ENCODE measurements around the gene EML4.
"Not testable (repeated sequence)": the region's sequence is repeated elsewhere in the genome, so short reads cannot be mapped to it uniquely, and the experiment has no call there.

The EML4 gene

DNA sequence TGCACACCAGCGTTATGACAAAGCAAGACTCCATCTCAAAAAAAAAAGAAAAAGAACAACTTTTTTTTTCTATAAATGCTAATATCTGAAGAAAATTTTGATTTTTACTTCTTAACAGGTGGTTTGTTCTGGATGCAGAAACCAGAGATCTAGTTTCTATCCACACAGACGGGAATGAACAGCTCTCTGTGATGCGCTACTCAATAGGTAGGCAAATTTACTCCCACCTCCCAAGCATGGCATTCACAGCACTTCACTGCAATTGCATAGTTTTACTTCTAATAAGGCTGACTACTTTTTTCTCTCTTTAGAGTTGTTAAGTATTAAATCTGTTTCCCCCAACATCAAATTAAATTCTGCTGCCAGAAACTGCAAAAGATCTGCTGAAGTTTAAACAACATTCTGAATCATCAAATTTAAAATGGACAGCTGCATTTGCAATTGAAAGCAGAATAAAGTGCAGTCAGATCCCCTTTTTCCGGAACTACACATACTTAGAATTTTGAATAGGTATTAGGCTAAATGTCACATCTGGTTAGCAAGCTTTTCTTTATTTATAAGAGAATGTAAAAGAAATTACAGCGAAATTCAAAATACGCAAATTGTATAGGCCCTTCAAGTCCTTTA lies 146.8 kb downstream of the EML4 start:
- no peak for DNase-seq

DNA sequence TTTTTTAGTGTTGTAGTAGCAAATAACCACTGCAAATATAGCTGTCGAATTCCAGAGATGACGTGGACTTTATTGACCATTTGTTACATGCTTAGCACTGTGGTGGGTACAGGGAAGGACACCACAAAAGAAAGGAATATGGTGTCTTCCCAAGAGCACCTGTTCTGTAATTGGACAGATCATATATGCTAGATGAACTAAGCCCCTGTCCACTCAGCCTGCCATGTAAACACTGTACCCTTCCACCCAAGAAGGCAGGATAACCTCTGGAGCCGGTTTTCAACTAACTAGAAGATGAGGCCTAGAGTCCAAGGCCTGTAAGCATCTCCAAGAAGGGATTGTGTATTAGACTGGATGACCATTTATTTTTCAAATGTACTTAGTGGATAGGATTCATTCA lies 147.8 kb downstream of the EML4 start:
- no peak for DNase-seq

DNA sequence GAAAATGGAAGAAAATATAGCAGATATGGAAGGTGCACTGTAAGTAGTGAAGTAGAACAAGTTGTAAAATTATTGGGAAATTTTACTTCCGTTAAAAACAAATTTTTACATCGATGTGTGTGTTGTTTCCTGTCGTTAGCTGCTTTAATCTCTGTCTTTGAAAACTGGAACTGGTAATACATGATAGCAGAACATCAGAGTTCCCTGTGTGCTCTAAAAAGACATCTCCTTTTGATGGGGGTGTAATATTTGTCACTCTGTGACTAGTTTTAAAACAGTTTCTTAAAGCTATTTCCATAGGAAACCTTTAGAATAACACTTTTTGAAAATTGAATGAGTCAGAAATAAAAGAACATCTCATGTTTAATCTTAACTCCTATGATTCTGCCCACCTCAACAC lies 148.3 kb downstream of the EML4 start:
- no peak for DNase-seq

DNA sequence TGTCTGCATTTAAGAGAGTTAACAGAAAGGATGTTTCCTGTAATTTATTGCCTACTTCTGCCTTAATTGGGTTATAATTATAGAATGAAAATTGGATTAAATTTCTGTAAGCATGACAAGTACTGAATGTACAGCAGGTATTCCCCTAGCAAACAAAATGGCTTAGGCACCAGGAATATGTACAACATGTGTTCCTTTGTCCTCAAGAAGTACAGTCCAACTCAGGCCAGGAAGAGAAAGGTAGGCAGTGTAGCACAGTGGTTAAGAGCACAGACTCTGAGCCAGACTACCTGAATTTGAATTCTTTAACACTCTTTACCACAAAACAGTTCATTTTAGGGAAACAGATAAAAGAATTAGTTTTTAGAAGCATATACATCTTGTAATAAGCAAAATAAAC lies 148.8 kb downstream of the EML4 start:
- DNase-seq = no peak

DNA sequence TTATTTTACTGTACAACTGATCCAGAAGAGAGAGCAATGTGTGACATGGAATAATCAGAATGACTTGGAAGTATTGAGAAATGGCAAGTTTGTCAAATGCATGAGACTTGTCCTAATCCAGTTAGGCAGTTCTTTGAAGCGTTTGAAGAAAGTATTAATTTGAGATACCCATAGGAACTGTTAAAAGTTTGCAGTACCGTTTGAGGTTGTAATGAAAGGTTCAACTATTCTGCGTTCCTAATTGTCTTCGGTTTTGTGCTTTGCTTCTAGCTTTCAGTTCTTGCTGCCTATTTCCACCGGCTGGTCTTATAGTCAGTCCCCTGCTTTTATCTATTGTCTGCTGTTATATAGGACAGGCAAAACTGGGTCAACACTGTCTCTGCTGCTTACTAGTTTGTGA lies 150.1 kb downstream of the EML4 start:
- no peak for DNase-seq

DNA sequence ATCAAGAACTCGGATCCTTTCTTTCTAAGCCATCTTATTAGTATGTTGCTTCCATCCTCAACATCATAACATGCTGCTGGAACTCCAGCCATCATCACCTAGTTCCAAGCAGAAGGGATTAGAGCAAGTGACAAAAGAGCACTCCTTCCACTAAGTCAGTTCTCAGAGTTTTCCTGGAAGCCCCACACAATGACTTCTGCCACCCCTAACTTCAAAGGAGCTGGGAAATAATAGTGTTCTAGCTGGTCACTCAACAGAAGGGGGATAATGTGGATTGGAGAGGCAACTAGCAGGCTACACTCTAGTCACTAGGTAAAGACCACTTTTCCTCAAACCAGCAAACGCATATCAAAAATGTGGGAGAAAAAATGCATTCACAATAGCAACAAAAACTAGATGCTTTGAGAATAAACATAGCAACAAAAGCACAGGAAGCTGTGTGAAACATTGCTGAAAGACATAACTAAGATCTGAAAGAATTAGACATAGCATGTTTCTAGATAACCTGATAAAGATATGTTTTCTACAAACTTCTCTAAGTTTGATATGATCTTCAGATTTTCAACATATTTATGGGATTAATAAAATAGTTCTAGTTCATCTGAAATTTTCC lies 152.4 kb downstream of the EML4 start:
- DNase-seq = no peak

DNA sequence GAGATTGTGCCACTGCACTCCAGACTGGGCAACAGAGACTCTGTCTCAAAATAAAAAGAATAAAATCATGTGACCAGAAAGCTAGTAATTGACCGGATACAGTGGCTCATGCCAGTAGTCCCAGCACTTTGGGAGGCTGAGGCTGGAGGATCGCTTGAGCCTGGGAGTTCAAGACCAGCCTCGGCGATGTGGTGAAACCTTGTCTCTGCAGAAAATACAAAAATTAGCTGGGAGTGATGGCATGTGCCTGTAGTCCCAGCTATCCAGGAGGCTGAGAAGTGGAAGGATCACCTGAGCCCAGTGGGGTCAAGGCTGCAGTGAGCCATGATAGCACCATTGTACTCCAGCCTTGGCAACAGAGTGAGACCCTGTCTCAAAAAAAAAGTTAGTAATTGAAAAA lies 155.1 kb downstream of the EML4 start:
- no peak for DNase-seq

DNA sequence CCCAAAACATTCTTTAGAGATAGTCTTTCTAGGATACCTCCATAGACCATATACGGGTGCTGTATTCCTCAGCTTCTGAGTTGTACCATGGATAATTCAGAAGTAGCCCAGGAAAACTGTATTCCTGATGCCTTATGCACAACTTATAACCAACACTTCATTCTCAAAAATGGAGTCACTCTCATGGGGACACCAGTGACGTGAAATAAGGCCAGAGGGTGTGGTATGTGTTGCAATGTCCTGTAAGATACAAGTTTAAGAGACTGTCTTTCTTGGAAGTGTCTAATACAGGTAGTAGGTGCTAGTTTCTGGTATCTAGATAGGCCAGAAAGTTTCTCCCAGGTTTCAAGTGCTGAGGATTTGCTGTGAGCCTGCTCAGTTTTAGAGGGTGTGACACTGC lies 155.8 kb downstream of the EML4 start:
- DNase-seq = no peak

DNA sequence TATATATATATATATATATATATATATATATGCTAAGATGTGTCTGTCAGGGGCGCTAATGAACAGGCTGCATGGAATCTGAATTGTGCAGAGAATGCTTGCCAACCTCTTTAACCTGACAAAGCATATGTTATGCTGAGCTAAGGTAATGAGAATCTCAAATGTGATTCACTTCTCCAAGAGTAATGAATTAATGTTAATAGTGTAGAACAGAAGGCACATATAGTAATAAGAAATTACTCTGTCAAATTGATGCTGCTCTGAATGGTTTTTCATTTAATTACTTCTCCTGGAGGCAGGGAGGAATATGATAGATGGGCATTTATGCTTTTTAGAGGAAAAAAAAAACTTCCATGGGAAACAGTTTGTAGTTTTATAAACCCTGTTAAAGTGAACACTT lies 156.5 kb downstream of the EML4 start:
- no peak for DNase-seq

DNA sequence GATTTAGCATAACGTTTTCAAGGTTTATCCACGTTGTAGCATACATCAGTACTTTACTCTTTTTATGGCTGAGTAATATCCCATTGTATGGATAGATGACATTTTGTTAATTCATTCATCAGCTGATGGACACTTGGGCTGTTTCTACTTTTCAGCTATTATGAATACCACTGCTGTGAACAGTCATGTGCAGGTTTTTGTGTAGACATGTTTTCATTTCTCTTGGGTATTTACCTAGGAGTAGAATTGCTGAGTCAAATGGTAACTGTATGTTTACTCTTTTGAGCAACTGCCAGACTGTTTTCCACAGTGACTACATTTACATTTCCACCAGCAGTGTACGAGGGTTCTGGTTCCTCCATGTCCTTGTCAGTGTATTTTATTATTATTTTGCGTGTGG lies 158.0 kb downstream of the EML4 start:
- DNase-seq = no peak

DNA sequence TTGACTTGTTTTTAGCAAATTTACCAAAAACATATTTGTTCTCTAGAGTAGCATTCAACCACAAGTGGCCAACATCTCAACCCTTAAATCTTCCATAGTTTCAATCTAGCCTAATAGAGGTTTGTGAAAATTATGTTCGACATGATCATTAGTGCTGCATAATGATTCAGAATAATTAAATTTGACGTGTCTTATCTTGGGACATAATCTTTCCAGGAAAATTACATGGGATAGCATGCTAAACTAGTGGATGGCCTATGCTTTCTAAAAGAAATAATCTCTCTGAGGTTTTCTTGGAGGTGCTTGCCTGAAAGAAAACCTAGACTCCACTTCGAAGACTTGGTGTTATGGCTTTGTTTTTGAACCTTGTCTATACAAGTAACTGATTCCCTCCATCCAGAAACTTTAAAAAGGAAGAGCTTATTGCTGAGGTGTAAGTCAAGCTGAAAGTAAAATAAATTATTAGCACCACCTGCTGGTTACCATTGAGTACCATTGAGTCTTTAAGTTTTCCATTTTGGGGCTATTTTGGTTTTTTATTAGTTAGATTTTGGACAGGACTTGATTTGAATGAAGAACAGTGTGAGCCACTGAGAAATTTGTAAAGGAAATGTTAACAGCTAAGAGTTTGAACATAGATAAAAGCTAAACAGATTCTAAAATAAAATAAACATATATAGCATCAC lies 159.1 kb downstream of the EML4 start:
- DNase-seq = no peak

DNA sequence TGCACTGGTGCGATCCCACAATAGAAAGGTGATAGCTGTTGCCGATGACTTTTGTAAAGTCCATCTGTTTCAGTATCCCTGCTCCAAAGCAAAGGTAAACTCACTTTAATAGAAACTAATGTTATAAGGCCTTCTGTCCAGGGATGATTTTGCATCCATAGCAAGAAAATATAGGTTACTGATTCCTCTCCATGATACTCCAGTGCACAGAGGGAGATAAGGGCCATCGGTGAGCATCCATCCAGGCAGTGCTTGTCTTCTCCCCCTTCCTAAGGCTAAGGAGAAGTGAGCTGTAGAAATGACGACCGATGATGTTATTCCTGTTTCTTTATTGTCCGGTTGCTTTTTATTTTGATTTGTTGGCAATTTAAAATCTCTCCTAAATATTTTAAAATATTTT lies 159.8 kb downstream of the EML4 start:
- DNase-seq = no peak

DNA sequence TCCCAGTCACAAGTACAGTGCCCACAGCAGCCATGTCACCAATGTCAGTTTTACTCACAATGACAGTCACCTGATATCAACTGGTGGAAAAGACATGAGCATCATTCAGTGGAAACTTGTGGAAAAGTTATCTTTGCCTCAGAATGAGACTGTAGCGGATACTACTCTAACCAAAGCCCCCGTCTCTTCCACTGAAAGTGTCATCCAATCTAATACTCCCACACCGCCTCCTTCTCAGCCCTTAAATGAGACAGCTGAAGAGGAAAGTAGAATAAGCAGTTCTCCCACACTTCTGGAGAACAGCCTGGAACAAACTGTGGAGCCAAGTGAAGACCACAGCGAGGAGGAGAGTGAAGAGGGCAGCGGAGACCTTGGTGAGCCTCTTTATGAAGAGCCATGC lies 160.6 kb downstream of the EML4 start:
- no peak for DNase-seq

DNA sequence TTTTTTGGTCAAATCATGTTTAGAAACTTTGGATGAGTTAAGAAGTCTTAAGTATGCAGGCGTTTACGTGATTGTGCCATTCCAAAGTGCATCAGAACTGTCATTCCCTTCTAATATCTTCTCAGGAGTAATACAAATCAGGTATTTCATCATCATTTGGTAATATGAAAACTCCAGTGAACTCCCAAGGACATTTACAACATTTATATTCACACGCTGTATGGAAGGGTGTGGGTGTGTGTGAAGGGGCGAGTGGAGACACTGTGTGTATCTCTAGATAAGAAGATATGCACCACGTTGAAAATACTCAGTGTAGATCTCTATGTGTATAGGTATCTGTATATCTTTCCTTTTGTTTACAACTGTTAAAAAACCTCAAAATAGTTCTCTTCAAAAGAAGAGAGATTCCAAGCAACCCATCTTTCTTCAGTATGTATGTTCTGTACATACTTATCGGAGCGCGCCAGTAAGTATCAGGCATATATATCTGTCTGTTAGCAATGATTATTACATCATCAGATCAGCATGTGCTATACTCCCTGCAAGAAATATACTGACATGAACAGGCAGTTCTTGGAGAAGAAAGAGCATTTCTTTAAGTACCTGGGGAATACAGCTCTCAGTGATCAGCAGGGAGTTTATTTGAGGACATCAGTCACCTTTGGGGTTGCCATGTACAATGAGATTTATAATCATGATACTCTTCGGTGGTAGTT lies 162.6 kb downstream of the EML4 start:
- no peak for DNase-seq

DNA sequence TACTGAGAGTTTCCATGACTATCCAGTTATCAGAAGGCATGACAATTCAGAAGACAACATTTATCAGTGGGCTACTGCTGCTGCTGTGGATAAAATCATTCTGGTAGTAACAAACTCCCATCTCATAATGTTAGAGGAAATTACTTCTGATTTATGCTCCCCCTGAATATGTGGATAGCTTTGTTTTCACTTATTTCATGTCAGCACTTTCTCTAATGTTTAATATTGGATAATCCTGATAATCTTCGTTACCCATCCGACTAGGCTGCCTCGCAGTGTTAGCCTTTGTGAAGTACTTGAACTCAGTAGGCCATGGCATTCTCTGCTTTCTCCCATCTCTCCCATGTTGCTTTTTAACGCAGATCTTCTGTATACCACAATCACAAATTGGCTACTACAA lies 163.4 kb downstream of the EML4 start:
- DNase-seq = no peak

DNA sequence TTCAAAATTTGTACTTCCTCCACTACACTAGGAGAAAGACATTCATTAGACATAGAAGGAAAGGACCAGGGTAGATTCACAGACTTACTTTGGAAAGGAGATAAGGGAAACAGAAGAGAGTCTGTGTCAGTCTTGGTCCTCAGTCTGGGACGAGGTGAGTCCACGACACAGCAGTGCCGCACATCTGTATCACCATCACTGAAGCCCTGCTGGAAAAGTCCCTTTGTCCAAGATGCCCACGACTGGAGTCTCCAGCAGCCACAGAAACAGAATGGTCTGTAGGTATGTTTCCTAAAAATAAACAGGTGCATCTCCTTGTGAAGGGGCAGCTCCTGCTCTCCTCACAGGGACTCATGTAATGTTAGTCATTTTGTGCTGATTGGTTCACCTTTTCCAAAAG lies 164.4 kb downstream of the EML4 start:
- DNase-seq = no peak

DNA sequence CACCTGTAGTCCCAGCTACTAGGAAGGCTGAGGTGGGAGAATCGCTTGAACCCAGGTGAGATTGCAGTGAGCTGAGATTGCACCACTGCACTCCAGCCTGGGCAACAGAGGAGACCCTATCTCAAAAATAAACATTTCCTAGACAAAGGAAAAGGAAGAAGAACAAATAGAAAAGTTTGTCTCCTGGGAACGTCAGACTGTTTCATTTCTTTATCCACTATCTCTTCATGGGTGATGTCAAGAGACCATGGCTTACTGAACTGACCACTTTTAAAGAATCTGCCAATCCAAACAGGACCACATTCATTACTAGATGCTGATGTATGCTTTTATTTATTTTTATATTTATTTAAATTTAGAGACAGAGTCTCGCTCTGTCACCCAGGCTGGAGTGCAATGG lies 165.1 kb downstream of the EML4 start:
- no peak for DNase-seq

DNA sequence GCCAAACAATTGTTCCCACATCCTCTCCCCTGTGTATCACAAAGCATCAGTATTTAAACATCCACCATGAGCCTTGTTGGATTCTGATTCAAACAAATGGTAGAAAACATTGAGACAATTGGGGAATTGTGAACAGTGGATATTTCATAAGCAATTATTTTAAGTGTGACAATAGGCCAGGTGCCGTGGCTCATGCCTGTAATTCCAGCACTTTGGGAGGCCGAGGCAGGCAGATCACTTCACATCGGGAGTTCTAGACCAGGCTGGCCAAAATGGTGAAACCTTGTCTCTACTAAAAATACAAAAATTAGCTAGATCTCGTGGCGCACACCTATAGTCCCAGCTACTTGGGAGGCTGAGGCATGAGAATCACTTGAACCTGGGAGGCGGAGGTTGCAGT lies 165.7 kb downstream of the EML4 start:
- DNase-seq = not testable (repeated sequence)

DNA sequence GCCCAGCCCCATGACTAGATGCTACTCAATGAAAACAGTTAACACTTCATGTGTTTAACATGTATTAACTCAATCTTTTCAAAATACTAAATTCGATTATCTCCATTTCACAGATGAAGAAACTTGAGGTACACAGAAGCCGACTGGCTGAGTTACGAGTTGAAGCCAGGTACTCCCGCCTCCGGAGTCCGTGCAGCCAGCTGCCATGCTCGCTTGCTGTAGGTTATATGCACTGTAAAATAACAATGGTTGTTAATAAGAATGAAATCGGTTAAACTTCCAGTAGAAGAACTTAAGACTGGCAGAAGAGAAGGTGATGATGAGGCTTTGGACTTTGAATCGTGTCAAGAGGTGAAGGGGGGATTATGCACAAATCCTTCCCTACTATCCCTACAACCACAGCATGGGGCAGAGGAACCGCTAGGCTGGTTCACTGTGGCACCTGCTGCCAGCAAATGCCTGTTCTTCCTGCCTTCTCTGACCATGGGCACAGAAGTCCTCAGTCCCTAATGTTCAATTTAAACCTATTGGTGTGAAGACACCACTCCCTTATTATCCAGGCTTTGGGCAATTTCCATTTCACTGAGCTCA lies 166.5 kb downstream of the EML4 start:
- no peak for DNase-seq

DNA sequence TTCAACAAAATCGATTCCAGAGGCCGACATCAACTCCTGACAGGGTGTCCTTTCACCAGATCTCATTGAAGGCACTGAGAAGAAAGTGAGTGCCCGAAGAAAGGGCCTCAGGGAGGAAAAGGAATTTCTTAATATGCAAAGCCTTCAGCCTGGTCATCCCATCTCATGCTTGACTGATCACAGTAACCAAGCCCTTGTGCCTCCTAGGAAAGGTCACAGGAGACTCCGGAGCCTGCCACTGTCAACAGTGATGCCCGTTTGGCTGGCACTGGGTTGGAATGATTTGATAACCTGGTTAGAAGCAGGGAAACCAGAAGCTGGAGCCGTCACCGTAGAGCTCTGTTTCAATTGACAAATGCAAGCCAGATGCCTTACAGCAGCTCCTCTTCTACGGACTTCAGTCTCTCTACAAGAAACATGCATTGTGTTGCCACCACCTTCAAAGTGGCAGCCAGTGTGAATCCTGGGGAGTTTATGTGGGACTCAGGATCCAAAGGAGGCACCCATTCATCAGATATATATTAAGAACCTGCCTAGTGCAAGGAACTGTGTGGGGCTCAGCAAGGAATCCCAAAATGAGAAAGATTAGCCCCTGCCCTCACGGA lies 167.3 kb downstream of the EML4 start:
- DNase-seq = no peak

DNA sequence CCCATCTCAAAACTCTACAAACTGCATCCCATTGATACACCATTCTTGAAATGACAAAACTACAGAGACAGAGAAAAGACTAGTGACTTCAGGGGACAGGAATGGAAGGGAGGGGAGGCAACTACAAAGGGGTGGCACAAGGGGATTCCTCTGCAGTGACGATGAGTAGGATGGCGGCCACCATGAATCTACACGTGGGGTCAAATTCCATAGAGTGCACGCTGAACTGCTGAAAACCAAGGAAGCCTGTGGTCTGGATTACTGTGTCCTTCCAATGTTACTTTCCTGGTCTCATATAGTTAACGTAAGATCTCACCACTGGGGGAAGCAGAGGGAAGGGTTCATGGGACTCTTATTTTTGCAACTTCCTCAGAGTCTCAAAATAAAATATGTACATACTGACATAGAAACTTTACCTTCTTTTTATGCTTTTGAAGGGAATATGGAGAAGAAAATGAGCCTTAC lies 168.2 kb downstream of the EML4 start:
- DNase-seq = no peak

DNA sequence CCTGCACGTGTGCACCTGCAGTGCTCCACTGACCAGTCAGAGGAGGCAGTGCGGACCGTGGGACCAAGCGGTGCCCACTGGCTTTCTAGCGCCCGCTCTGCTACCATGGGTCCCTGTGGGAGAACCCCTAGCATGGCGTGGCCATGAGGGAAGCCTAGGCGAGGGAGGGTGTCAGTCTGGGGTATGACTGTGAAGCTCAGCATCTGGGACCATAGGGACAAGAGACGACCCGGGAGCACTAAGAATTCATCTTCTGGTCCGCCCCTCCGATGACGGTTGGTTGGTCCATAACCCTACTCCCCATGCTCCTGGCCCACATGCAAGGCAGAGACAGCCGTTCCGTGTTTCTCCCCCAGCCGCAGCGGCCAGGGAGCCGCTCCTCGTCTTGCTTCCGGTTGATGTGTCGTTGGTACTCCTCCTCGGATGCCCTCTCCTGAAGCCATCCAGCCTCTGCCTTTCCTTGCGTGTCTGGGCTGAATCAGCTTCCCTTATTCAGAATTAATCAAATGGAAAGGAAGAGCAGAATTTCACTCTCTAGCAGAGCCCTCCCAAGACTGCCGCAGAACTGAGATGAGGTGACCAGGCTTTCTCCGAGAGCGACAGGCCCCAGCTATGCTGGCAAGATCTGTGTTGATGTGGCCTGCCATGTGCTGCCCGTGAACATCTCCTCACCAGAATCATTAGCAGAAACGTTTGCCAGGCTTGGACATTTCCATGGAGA lies 168.9 kb downstream of the EML4 start:
- DNase-seq = no peak

Data from inflammatory macrophage treated with lipopolysaccharide for 1 hour (primary cell).